ENCODE results near the gene TRPM5.

DNA sequence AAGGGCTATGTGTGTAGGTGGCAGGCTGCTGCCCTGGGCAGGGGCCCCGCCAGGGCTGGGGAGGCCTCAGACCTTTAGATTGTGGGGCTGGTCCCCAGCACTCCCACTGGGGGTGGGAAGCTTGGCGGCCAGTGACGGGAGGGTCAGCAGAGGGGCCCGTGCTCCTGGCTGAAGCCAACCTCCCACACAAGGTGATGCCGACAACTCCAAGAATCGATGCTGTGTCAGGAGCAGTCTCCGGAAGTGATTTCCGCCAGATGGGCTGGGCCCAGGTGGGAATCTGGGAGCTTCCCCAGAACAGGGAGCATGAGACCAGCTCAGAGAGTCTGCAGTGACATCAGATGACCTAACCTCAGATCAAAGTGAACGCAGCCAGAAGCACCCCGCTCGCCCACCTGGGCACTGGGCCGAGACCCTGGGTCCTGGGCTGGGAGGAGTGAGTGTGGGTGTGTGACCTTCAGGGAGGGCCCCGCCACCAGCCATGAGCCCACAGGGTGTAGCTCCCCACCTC lies 7.7 kb downstream of the TRPM5 start:
- TF ChIP-seq, protein P1, sequence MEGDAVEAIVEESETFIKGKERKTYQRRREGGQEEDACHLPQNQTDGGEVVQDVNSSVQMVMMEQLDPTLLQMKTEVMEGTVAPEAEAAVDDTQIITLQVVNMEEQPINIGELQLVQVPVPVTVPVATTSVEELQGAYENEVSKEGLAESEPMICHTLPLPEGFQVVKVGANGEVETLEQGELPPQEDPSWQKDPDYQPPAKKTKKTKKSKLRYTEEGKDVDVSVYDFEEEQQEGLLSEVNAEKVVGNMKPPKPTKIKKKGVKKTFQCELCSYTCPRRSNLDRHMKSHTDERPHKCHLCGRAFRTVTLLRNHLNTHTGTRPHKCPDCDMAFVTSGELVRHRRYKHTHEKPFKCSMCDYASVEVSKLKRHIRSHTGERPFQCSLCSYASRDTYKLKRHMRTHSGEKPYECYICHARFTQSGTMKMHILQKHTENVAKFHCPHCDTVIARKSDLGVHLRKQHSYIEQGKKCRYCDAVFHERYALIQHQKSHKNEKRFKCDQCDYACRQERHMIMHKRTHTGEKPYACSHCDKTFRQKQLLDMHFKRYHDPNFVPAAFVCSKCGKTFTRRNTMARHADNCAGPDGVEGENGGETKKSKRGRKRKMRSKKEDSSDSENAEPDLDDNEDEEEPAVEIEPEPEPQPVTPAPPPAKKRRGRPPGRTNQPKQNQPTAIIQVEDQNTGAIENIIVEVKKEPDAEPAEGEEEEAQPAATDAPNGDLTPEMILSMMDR (conservative IDR thresholded peaks at IDR 0.05; ENCODE audit: low read depth, low read length), result no peak
- TF ChIP-seq, protein P2, sequence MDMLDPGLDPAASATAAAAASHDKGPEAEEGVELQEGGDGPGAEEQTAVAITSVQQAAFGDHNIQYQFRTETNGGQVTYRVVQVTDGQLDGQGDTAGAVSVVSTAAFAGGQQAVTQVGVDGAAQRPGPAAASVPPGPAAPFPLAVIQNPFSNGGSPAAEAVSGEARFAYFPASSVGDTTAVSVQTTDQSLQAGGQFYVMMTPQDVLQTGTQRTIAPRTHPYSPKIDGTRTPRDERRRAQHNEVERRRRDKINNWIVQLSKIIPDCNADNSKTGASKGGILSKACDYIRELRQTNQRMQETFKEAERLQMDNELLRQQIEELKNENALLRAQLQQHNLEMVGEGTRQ (IDR thresholded peaks at IDR 0.05; ENCODE audit: low read depth, low read length), result no peak
- no peak for TF ChIP-seq BHLHE40 (IDR thresholded peaks at IDR 0.05; ENCODE audit: low read depth, low read length)
- no peak for TF ChIP-seq CEBPB (IDR thresholded peaks at IDR 0.05; ENCODE audit: low read depth, low read length)
- no peak for TF ChIP-seq POLR2A (IDR thresholded peaks at IDR 0.05; ENCODE audit: low read depth, low read length)
- TF ChIP-seq, protein P3, sequence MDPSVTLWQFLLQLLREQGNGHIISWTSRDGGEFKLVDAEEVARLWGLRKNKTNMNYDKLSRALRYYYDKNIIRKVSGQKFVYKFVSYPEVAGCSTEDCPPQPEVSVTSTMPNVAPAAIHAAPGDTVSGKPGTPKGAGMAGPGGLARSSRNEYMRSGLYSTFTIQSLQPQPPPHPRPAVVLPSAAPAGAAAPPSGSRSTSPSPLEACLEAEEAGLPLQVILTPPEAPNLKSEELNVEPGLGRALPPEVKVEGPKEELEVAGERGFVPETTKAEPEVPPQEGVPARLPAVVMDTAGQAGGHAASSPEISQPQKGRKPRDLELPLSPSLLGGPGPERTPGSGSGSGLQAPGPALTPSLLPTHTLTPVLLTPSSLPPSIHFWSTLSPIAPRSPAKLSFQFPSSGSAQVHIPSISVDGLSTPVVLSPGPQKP (IDR thresholded peaks at IDR 0.05; ENCODE audit: borderline replicate concordance, low read depth, low read length), result no peak
- TF ChIP-seq MXI1 (IDR thresholded peaks at IDR 0.05; ENCODE audit: borderline replicate concordance, low read depth, low read length), result no peak
- no peak for TF ChIP-seq SMC3 (IDR thresholded peaks at IDR 0.05; ENCODE audit: low read depth, low read length)
